Keratinocyte (primary cell): Measurements from ENCODE around the gene CDC6.

Experiments
- CTCF ChIP-seq, 3 experiments: IDR thresholded peaks in 1 of 3; conservative IDR thresholded peaks in 1 of 3; optimal IDR thresholded peaks in 1 of 3; 2 replicates in 2 of 3; 3 replicates in 1 of 3; pipeline versions ENCODE3 to v1.5.1; 2011; ENCODE audit warnings: low read length in 3 of 3, mild to moderate bottlenecking in 3 of 3, moderate library complexity in 2 of 3, control low read depth in 1 of 3, inconsistent platforms in 1 of 3; ENCODE audit not compliant: insufficient read depth in 2 of 3; ENCODE audit errors: extremely low read depth in 1 of 3
- EZH2 ChIP-seq: IDR thresholded peaks from one replicate; pipeline ENCODE4 v1.6.1; 2012; ENCODE audit warnings: inconsistent platforms, mild to moderate bottlenecking, low read length, moderate library complexity

- no peak for TF ChIP-seq CTCF (optimal IDR thresholded peaks at IDR 0.05 in 1 of 3, IDR thresholded peaks at IDR 0.05 in 1 of 3, conservative IDR thresholded peaks at IDR 0.05 in 1 of 3; ENCODE audit: extremely low read depth in 1 of 3, insufficient read depth in 2 of 3, low read length in 3 of 3)
- no peak for TF ChIP-seq EZH2
These were observed 553 bp upstream of the CDC6 start for GRCh38 chr17:40287159-40287493.
